H1 (cell line): Measurements from ENCODE around the gene MDC1. TPM values are rescaled to one million over a fixed set of nuclear protein-coding genes. Genes with fewer than 3 reads are reported as not detected.

Experiments
- CTCF ChIA-PET: fragments of 300-600 bp; sonication (Branson Sonifier 250); formaldehyde crosslinking; loops from one replicate; lab custom pipeline; 2021; ENCODE audit not compliant: partially characterized antibody; lab: Charles Lee
- POLR2A ChIA-PET: fragments of 300-600 bp; sonication (Branson Sonifier 250); formaldehyde crosslinking; loops from one replicate; lab custom pipeline; 2021; ENCODE audit warnings: inconsistent platforms; ENCODE audit not compliant: partially characterized antibody; lab: Charles Lee
- DNase-seq, 2 experiments: peaks; one replicate each; pipeline versions ENCODE4 v3.0.0 to v3.0.0-alpha.2; 2010 to 2022; ENCODE audit warnings: low spot score in 2 of 2, low read depth in 1 of 2, mixed read lengths in 1 of 2
- FAIRE-seq: peaks from 2 replicates; lab custom pipeline; 2011; peaks lifted over from hg19 to GRCh38; lab: Jason Lieb, UNC
- H2AFZ ChIP-seq: 2 replicates; pipeline ENCODE4 v1.8.1; 2012; ENCODE audit warnings: low read length, inconsistent platforms
- H2AK5ac ChIP-seq: 2 replicates; pipeline ENCODE4 v1.6.1; 2013; ENCODE audit warnings: low read depth, low read length
- H2BK120ac ChIP-seq: replicated peaks from 2 replicates; pipeline ENCODE3; 2013; ENCODE audit warnings: low read depth, low read length, inconsistent platforms
- H2BK12ac ChIP-seq: 2 replicates; pipeline ENCODE4 v1.6.1; 2013; ENCODE audit warnings: low read depth, low read length
- H2BK15ac ChIP-seq: 2 replicates; pipeline ENCODE4 v1.6.1; 2013; ENCODE audit warnings: low read length
- H2BK20ac ChIP-seq: 2 replicates; pipeline ENCODE4 v1.6.1; 2013; ENCODE audit warnings: low read length
- H2BK5ac ChIP-seq: 2 replicates; pipeline ENCODE4 v1.6.1; 2013; ENCODE audit warnings: low read depth, low read length
- H3K14ac ChIP-seq: 2 replicates; pipeline ENCODE4 v1.6.1; 2013; ENCODE audit warnings: inconsistent platforms; ENCODE audit not compliant: insufficient read length
- H3K18ac ChIP-seq: 2 replicates; pipeline ENCODE4 v1.6.1; 2013; ENCODE audit warnings: low read length; ENCODE audit errors: extremely low read depth
- H3K23ac ChIP-seq: 2 replicates; pipeline ENCODE4 v1.6.1; 2013; ENCODE audit warnings: inconsistent platforms; ENCODE audit not compliant: insufficient read length
- H3K23me2 ChIP-seq: 2 replicates; pipeline ENCODE4 v1.6.1; 2013; ENCODE audit warnings: low read depth, low read length
- H3K27ac ChIP-seq: 2 replicates; pipeline ENCODE4 v1.6.1; 2011; ENCODE audit warnings: low read depth, low read length, inconsistent platforms
- H3K27me3 ChIP-seq, 4 experiments: replicated peaks in 1 of 4; 1 replicate in 1 of 4; 2 replicates in 3 of 4; pipeline versions ENCODE4 v1.6.1 to v1.8.1; 2011 to 2013; ENCODE audit warnings: low read length in 3 of 4, mild to moderate bottlenecking in 3 of 4, inconsistent platforms in 2 of 4, mixed read lengths in 2 of 4, moderate library complexity in 1 of 4; ENCODE audit not compliant: control insufficient read depth in 3 of 4, insufficient read depth in 3 of 4; ENCODE audit errors: extremely low read depth in 1 of 4
- H3K36me3 ChIP-seq, 4 experiments: 2 replicates each; pipeline versions ENCODE4 v1.6.1 to v1.8.1; 2011 to 2013; ENCODE audit warnings: mild to moderate bottlenecking in 4 of 4, low read length in 3 of 4, moderate library complexity in 2 of 4, control low read depth in 1 of 4, inconsistent platforms in 1 of 4; ENCODE audit not compliant: insufficient read depth in 4 of 4, control insufficient read depth in 2 of 4
- H3K4ac ChIP-seq: replicated peaks from 2 replicates; pipeline ENCODE3; 2013; ENCODE audit warnings: low read length, low read depth, mixed read lengths, inconsistent platforms; ENCODE audit not compliant: insufficient read length
- H3K4me1 ChIP-seq, 4 experiments: replicated peaks in 1 of 4; 1 replicate in 1 of 4; 2 replicates in 3 of 4; pipeline versions ENCODE4 v1.6.1 to v1.8.1; 2011 to 2013; ENCODE audit warnings: low read length in 3 of 4, inconsistent platforms in 2 of 4, mixed read lengths in 1 of 4; ENCODE audit not compliant: insufficient read depth in 4 of 4, control insufficient read depth in 3 of 4
- H3K4me2 ChIP-seq, 2 experiments: 2 replicates each; pipeline versions ENCODE4 v1.6.1 to v1.8.1; 2011 to 2013; ENCODE audit warnings: low read depth in 2 of 2, low read length in 2 of 2, control low read depth in 1 of 2, inconsistent platforms in 1 of 2, mild to moderate bottlenecking in 1 of 2; ENCODE audit not compliant: insufficient read depth in 1 of 2
- H3K4me3 ChIP-seq, 4 experiments: fragments of 200-600, 300-600 bp in 1 of 4; sonication (generic), shearing (Covaris generic), sonication (Bioruptor Twin) in 1 of 4; 2 replicates each; pipeline versions ENCODE4 v1.5.1 to v1.8.1; 2011 to 2016; ENCODE audit warnings: low read length in 4 of 4, low read depth in 3 of 4, control low read depth in 2 of 4, inconsistent platforms in 2 of 4, mild to moderate bottlenecking in 2 of 4, mixed read lengths in 1 of 4, moderate library complexity in 1 of 4; ENCODE audit not compliant: insufficient read depth in 2 of 4; ENCODE audit errors: extremely low read depth in 1 of 4
- H3K56ac ChIP-seq: replicated peaks from 2 replicates; pipeline ENCODE3; 2013; ENCODE audit warnings: low read depth, mild to moderate bottlenecking, mixed read lengths, low read length, inconsistent platforms; ENCODE audit not compliant: insufficient read length
- H3K79me1 ChIP-seq: 2 replicates; pipeline ENCODE4 v1.6.1; 2013; ENCODE audit warnings: low read depth, low read length, control low read depth
- H3K79me2 ChIP-seq, 2 experiments: 2 replicates each; pipeline versions ENCODE4 v1.6.1 to v1.8.1; 2012 to 2013; ENCODE audit warnings: low read length in 2 of 2, mild to moderate bottlenecking in 2 of 2, inconsistent platforms in 1 of 2; ENCODE audit not compliant: insufficient read depth in 2 of 2, control insufficient read depth in 1 of 2
- H3K9ac ChIP-seq, 4 experiments: replicated peaks in 1 of 4; 1 replicate in 1 of 4; 2 replicates in 3 of 4; pipeline versions ENCODE4 v1.6.1 to v1.8.1; 2011 to 2013; ENCODE audit warnings: low read depth in 3 of 4, low read length in 3 of 4, control low read depth in 2 of 4, mild to moderate bottlenecking in 2 of 4, moderate library complexity in 2 of 4, inconsistent platforms in 1 of 4; ENCODE audit errors: extremely low read depth in 1 of 4
- H3K9me3 ChIP-seq, 2 experiments: 2 replicates each; pipeline versions ENCODE4 v1.6.1 to v1.8.1; 2012 to 2013; ENCODE audit warnings: mild to moderate bottlenecking in 2 of 2, moderate library complexity in 2 of 2, control low read depth in 1 of 2, inconsistent platforms in 1 of 2, low read depth in 1 of 2, low read length in 1 of 2, mixed read lengths in 1 of 2; ENCODE audit not compliant: insufficient read depth in 2 of 2
- H4K20me1 ChIP-seq, 2 experiments: replicated peaks in 1 of 2; 2 replicates each; pipeline versions ENCODE3 to v1.8.1; 2011 to 2013; ENCODE audit warnings: inconsistent platforms in 2 of 2, low read length in 2 of 2, mild to moderate bottlenecking in 1 of 2; ENCODE audit not compliant: insufficient read depth in 2 of 2, control insufficient read depth in 1 of 2
- H4K5ac ChIP-seq: 2 replicates; pipeline ENCODE4 v1.6.1; 2013; ENCODE audit warnings: low read length, low read depth, mixed read lengths, inconsistent platforms; ENCODE audit not compliant: insufficient read length
- H4K8ac ChIP-seq: 2 replicates; pipeline ENCODE4 v1.8.0; 2013; ENCODE audit warnings: mild to moderate bottlenecking, moderate library complexity, low read length, inconsistent platforms; ENCODE audit not compliant: insufficient read depth; ENCODE audit errors: extremely low read depth
- H4K91ac ChIP-seq: replicated peaks from 2 replicates; pipeline ENCODE3; 2013; ENCODE audit warnings: low read length, mixed read lengths, inconsistent platforms; ENCODE audit not compliant: insufficient read length
- SRF ChIP-seq: IDR thresholded peaks from 2 replicates; pipeline ENCODE4 v1.6.1; 2011; ENCODE audit warnings: mild to moderate bottlenecking, low read depth, low read length, moderate library complexity
- TBP ChIP-seq: IDR thresholded peaks from 2 replicates; pipeline ENCODE4 v1.6.1; 2011; ENCODE audit warnings: low read depth, low read length, improper control_type of control experiment
- USF2 ChIP-seq: IDR thresholded peaks from 2 replicates; pipeline ENCODE4 v1.6.1; 2011; ENCODE audit warnings: low read length, improper control_type of control experiment
- WGBS, 2 experiments: shearing (Covaris generic) in 1 of 2; methylation state at CpG; one replicate each; pipeline versions ENCODE4 v1.1.6 to v1.1.7; 2013 to 2015; ENCODE audit warnings: low lambda C conversion rate in 2 of 2, mixed read lengths in 2 of 2, inconsistent platforms in 1 of 2, low coverage in 1 of 2, missing lambda C conversion rate in 1 of 2; ENCODE audit not compliant: insufficient replicate concordance in 2 of 2, insufficient coverage in 1 of 2, insufficient read length in 1 of 2; ENCODE audit errors: extremely low coverage in 1 of 2, missing lambda C conversion rate in 1 of 2; 5-methylcytosine and 5-hydroxymethylcytosine counted together
- polyA plus RNA-seq, 7 experiments: library from polyadenylated mRNA; depleted of rRNA in 3 of 7; stranded (reverse) in 5 of 7; unstranded in 2 of 7; fragments of >200 nt in 5 of 7; fragments of 200-250 nt in 2 of 7; gene quantifications; 1 replicate in 5 of 7; 2 replicates in 1 of 7; 4 replicates in 1 of 7; pipeline versions ENCODE4 v1.2.1 to v1.2.3, GENCODE V29; 2011 to 2013; ENCODE audit warnings: missing spikeins in 2 of 7, mixed read lengths in 2 of 7
- total RNA-seq: library from RNA; stranded (reverse); fragmentation: NEBNext Ultra II Directional; extraction: Animal tissue kit (Norgen Biotek cat#: 25700); gene quantifications from 2 replicates; pipeline ENCODE4 v1.2.1, GENCODE V29; 2021

Gene MDC1
- total and polyA plus RNA-seq, 2 of the 8 experiments (the other 6 are each of a cell fraction or from before 2014, with no cell fraction given), result 29.9 to 81.1 TPM

- H2BK120ac ChIP-seq, result no peak overlapping the region
- no peak overlapping the region for H3K4ac ChIP-seq
- no peak overlapping the region for H2BK5ac ChIP-seq
- H3K23me2 ChIP-seq, result no peaks in the 10 kb centered on the region
- H3K27ac ChIP-seq, result no peak overlapping the region
- no peak overlapping the region for H4K5ac ChIP-seq
- no peaks in the 10 kb centered on the region; a peak in 1 of 7 replicates for H3K27me3 ChIP-seq
- H2BK20ac ChIP-seq, result no peak overlapping the region
- no peaks in the 10 kb centered on the region for H3K79me2 ChIP-seq
- H3K4me3 ChIP-seq, result no peak overlapping the region
- H4K91ac ChIP-seq, result no peak overlapping the region
- no peak overlapping the region for H3K18ac ChIP-seq
- no peak overlapping the region for H2AFZ ChIP-seq
- H3K79me1 ChIP-seq, result no peaks in the 10 kb centered on the region
- DNase-seq (no peak), FAIRE-seq (no peak)
- H4K8ac ChIP-seq, result no peak overlapping the region
- no peak overlapping the region for H3K9ac ChIP-seq
- ChIA-PET CTCF (interaction anchor here (1.2 kb wide), 1 partner anchor 330 kb away, joined by 3 read pairs; no protein-coding TSS in a partner anchor), POLR2A (interaction anchor here (0.7 to 1.3 kb wide), 4 partner anchors 10 to 40 kb away, joined by 3 to 4 read pairs (median 3); partner anchors contain the start of genes IER3 and MDC1)
- 100% methylated on average over 1 of the region's 1 CpG; no CpG with 5 or more reads in 1 of the 2 experiments for WGBS, 2 experiments
- H3K9me3 ChIP-seq, result no peaks in the 10 kb centered on the region; a peak in 1 of 4 replicates
- H3K36me3 ChIP-seq, result no peaks in the 10 kb centered on the region
- no peaks in the 10 kb centered on the region for H4K20me1 ChIP-seq
- no peak overlapping the region for H3K23ac ChIP-seq
- no peaks in the 10 kb centered on the region for H3K4me1 ChIP-seq
- no peak overlapping the region for H2BK12ac ChIP-seq
- H3K4me2 ChIP-seq, result no peak overlapping the region
- no peak overlapping the region for H2BK15ac ChIP-seq
- no peak overlapping the region for H2AK5ac ChIP-seq
- H3K56ac ChIP-seq, result no peak overlapping the region
- H3K14ac ChIP-seq, result no peak overlapping the region
- no peak for TF ChIP-seq SRF
- TF ChIP-seq TBP, result no peak
- TF ChIP-seq USF2, result no peak
Observed at GRCh38 chr6:30757261-30757904, 40.3 kb upstream of the MDC1 start.
